Measurements from ENCODE around the gene ZNF536.

Gene ZNF536

GRCh38 chr19:30332445-30333234 is 39.5 kb upstream of the ZNF536 start:
- H3K27ac ChIP-seq = no peak overlapping the region
- no peak for TF ChIP-seq Cebpa-rat (IDR thresholded peaks at IDR 0.05)
- no peak overlapping the region for H3K4me2 ChIP-seq
- no peaks in the 10 kb centered on the region for H3K4me1 ChIP-seq
- H4K20me1 ChIP-seq = no peaks in the 10 kb centered on the region
- no peak overlapping the region for H3K4me3 ChIP-seq
- H3K9ac ChIP-seq = no peak overlapping the region
- no peaks in the 10 kb centered on the region for H3K9me3 ChIP-seq (replicated peaks in 1 of 11)
- no peaks in the 10 kb centered on the region for H3K27me3 ChIP-seq
- no peaks in the 10 kb centered on the region for H3K36me3 ChIP-seq

GRCh38 chr19:30333291-30334065 is 38.7 kb upstream of the ZNF536 start:
- Histone ChIP-seq H3K36me3 (no peaks in the 10 kb centered on the region), H3K4me2 (no peak overlapping the region), H3K9ac (no peak overlapping the region), H3K27ac (no peak overlapping the region), H4K20me1 (no peaks in the 10 kb centered on the region), H3K4me1 (no peaks in the 10 kb centered on the region), H3K9me3 (replicated peaks in 1 of 11) (no peaks in the 10 kb centered on the region), H3K27me3 (no peaks in the 10 kb centered on the region), H3K4me3 (no peak overlapping the region)
- TF ChIP-seq Cebpa-rat (IDR thresholded peaks at IDR 0.05) = no peak

DNA sequence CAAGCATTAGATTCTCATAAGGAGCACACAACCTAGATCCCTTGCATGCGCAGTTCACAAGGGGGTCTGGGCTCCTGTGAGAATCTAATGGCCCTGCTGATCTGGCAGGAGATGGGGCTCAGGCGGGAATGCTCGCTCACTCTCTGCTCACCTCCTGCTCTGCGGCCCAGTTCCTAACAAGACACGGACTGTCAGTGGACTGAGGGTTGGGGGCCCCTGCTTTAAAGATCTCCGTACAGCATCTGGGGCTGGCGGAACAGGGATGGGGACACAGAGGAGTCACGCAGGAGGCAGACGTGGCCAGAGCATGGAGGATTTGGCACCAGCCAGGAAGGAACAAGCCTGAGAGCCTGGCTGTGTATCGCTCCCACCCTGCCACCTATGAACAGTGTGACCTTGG is 37.3 kb upstream of the ZNF536 start:
- no peak for TF ChIP-seq Cebpa-rat (IDR thresholded peaks at IDR 0.05)
- H4K20me1 ChIP-seq = no peaks in the 10 kb centered on the region
- H3K4me3 ChIP-seq = no peak overlapping the region
- no peak overlapping the region for H3K4me2 ChIP-seq
- H3K4me1 ChIP-seq = no peaks in the 10 kb centered on the region
- H3K27me3 ChIP-seq = no peaks in the 10 kb centered on the region
- H3K36me3 ChIP-seq = no peaks in the 10 kb centered on the region
- no peak overlapping the region for H3K9ac ChIP-seq
- H3K27ac ChIP-seq = no peak overlapping the region
- no peaks in the 10 kb centered on the region for H3K9me3 ChIP-seq (replicated peaks in 1 of 11)

DNA sequence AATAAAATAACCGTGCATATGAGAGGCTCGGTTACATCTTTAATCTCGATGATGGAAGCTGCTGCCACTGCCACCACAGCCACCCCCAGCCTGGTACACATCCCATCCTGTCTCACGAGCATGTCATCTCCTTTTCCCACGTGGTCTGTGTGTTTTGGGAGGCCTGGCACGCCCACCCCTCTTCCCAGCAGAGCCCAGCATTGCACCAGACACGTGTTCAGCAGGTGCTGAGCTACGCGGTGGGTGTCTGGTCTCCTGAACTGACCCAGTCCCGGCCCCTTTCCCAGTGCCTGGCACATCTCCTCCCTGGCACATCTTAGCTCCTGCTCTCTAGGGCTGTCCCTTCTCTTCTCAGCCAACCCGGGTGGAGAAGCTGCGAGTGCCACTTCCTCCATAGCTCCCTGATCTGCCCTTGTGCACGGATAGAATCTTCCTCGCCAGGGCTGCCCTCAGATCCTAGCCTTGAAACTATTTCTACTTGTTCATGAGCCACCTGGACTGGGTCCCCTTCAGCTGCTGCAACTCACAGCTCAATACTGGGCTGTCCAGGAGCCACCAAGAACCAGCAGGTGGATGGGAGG is 36.8 kb upstream of the ZNF536 start:
- Histone ChIP-seq H3K36me3 (no peaks in the 10 kb centered on the region), H3K4me1 (peaks cover 0 to 4% (median 1%) of the 10 kb centered on the region in 10 experiments; a peak in 10 of 20 replicates), H4K20me1 (no peaks in the 10 kb centered on the region), H3K9me3 (replicated peaks in 1 of 11) (no peaks in the 10 kb centered on the region), H3K9ac (no peak overlapping the region), H3K4me2 (no peak overlapping the region), H3K27ac (no peak overlapping the region), H3K27me3 (no peaks in the 10 kb centered on the region), H3K4me3 (no peak overlapping the region)
- no peak for TF ChIP-seq Cebpa-rat (IDR thresholded peaks at IDR 0.05)

DNA sequence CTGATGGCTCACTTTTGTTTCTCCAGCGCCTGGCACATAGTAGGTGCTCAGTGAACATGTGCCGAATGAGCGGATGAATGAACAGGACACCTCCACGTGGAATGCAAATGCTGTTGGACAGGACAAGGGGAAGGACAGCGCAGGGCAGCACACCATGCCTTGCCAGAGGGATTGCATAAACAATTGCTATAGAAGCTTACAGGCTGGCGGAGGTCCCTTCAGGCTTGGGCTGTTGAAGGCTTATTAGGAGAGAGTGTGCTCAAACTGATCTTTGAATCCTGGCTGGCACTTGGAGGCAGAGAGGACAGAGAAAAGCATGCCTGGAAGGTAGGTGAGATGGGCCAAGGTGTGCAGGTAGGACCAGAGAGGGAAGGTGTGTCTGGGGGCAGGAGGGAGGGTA is 35.9 kb upstream of the ZNF536 start:
- Histone ChIP-seq H3K27me3 (no peaks in the 10 kb centered on the region), H3K36me3 (no peaks in the 10 kb centered on the region), H3K9me3 (replicated peaks in 1 of 11) (no peaks in the 10 kb centered on the region), H3K4me2 (no peak overlapping the region), H4K20me1 (no peaks in the 10 kb centered on the region), H3K4me3 (no peak overlapping the region), H3K27ac (no peak overlapping the region), H3K4me1 (peaks cover 0 to 13% (median 10%) of the 10 kb centered on the region in 10 experiments; a peak in 13 of 20 replicates), H3K9ac (no peak overlapping the region)
- no peak for TF ChIP-seq Cebpa-rat (IDR thresholded peaks at IDR 0.05)

DNA sequence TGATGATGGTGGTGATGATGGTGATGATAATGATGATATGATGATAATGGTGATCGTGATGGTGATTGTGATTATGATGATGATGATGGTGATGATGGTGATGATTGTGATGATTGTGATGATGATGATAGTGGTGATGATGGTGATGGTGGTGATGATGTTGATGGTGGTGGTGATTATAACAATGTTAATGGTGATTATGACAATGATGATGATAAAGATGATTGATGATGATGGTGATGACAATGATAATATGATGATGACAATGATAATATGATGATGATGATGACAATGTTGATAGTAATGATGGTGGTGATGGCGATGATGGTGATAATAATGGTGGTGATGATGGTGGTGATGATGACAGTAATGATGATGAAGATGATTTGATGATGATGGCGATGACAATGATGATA is 34.1 kb upstream of the ZNF536 start:
- H4K20me1 ChIP-seq = no peaks in the 10 kb centered on the region
- no peak overlapping the region for H3K27ac ChIP-seq
- no peak overlapping the region for H3K9ac ChIP-seq
- no peak overlapping the region for H3K4me2 ChIP-seq
- no peak overlapping the region for H3K4me3 ChIP-seq
- H3K27me3 ChIP-seq = no peaks in the 10 kb centered on the region
- H3K9me3 ChIP-seq (replicated peaks in 1 of 11) = no peaks in the 10 kb centered on the region
- H3K4me1 ChIP-seq = peaks cover 0 to 17% (median 14%) of the 10 kb centered on the region in 10 experiments; a peak in 13 of 20 replicates
- TF ChIP-seq Cebpa-rat (IDR thresholded peaks at IDR 0.05) = no peak
- H3K36me3 ChIP-seq = no peaks in the 10 kb centered on the region

GRCh38 chr19:30338878-30339623 is 33.1 kb upstream of the ZNF536 start:
- no peak overlapping the region for H3K9ac ChIP-seq
- no peak overlapping the region for H3K4me3 ChIP-seq
- H3K4me2 ChIP-seq = no peak overlapping the region
- H3K9me3 ChIP-seq (replicated peaks in 1 of 11) = no peaks in the 10 kb centered on the region
- H4K20me1 ChIP-seq = no peaks in the 10 kb centered on the region
- peaks cover 0 to 17% (median 14%) of the 10 kb centered on the region in 10 experiments; a peak in 13 of 20 replicates for H3K4me1 ChIP-seq
- TF ChIP-seq Cebpa-rat (IDR thresholded peaks at IDR 0.05) = no peak
- no peaks in the 10 kb centered on the region for H3K27me3 ChIP-seq
- no peak overlapping the region for H3K27ac ChIP-seq
- H3K36me3 ChIP-seq = no peaks in the 10 kb centered on the region

- Histone ChIP-seq H3K27me3 (no peaks in the 10 kb centered on the region), H3K9me3 (replicated peaks in 1 of 11) (no peaks in the 10 kb centered on the region), H3K27ac (no peak overlapping the region), H3K4me1 (peaks cover 0 to 17% (median 14%) of the 10 kb centered on the region in 10 experiments; a peak in 13 of 20 replicates), H3K9ac (no peak overlapping the region), H4K20me1 (no peaks in the 10 kb centered on the region), H3K36me3 (no peaks in the 10 kb centered on the region), H3K4me2 (peak overlapping the region in 7 of 11 experiments; percentile 36 to 69 (median 50); a peak in 9 of 22 replicates), H3K4me3 (no peak overlapping the region)
- TF ChIP-seq Cebpa-rat (IDR thresholded peaks at IDR 0.05) = no peak
Measured at GRCh38 chr19:30339624-30340525, 32.3 kb upstream of the ZNF536 start.

All from BLaER1 treated with 17β-estradiol and CSF1 and Interleukin-3, amounts not matched to agents 10 nM and 100 nM (cell line).